GM18870 (cell line): Measurements from ENCODE around the gene WHRN.

Experiments used
- ATAC-seq: cut with Tn5 transposase; IDR thresholded peaks from one replicate; pipeline ENCODE4 v1.9.1; 2021; ENCODE audit warnings: moderate library complexity; ENCODE audit not compliant: unreplicated experiment

The WHRN gene

GRCh38 chr9:114473447-114473801 lies 31.8 kb downstream of the WHRN start:
- ATAC-seq, result no peak

- ATAC-seq, result no peak
Measured at GRCh38 chr9:114472765-114473446, 32.4 kb downstream of the WHRN start.

DNA sequence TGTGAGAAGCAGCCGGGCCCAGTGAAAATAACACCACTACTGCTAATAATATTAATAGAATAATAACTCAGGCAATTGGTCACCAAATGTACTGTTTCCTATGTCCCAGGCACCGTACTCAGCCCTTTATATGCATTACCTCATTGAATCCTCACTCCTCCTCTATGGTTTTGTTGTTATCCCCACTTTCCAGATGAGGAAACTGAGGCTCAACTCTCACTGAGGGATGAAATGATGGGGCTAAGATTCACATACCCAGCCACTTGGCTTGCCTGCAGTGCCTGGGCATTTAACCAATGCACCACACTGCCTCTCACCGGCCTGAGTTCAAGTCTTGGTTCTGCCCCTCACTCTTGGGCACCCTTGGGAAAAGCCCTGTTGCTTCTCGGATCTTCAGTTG lies 34.1 kb downstream of the WHRN start:
- no peak for ATAC-seq

GRCh38 chr9:114470581-114470980 lies 34.7 kb downstream of the WHRN start:
- ATAC-seq, result no peak

DNA sequence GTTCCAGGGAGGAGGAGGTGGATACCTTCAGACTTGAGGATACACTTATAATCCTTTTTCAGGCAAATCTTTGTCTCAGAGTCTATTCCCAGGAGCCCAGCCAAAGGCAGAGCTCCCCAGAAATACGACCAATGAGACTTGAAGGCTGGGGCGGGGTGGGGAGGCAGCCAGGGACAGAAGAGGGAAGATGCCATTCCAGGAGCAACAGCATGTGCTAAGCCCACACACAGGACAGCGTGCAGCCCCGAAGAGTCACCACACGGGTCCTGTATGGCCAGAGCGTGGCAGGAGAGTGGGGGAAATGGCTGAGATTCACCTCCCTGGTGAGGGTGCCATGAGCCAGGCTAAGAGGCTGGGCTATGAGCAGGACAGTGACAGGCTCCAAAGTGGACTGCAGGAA lies 35.2 kb downstream of the WHRN start:
- no peak for ATAC-seq

- no peak for ATAC-seq
Measured at GRCh38 chr9:114469091-114469853, 36.0 kb downstream of the WHRN start.

- no peak for ATAC-seq
Measured at GRCh38 chr9:114467910-114468309, 37.4 kb downstream of the WHRN start.

DNA sequence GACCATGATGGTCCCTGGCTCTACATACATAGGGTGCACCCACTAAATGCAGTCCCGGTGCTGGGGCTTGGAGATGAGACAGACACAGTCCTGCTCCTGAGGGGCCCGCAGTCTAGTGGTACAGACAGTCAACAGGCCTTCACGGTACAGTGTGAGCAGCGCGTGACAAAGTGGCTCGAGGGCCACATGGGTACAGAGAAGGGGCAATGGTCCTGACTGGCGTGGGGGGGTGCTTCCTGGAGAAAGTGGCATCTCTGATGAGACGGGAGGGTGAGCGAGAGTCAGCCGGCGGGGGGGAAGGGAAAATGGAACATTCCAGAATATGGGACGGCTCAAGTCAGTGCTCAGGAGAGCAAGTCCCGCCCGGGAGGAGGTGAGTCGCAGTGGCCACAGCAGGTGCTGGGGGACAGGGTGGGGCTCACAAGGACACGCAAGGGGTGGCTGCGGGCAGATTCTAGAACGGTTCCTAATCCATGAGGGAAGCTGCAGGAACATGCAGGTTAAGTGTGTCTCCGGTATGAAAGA lies 38.0 kb downstream of the WHRN start:
- ATAC-seq, result no peak

DNA sequence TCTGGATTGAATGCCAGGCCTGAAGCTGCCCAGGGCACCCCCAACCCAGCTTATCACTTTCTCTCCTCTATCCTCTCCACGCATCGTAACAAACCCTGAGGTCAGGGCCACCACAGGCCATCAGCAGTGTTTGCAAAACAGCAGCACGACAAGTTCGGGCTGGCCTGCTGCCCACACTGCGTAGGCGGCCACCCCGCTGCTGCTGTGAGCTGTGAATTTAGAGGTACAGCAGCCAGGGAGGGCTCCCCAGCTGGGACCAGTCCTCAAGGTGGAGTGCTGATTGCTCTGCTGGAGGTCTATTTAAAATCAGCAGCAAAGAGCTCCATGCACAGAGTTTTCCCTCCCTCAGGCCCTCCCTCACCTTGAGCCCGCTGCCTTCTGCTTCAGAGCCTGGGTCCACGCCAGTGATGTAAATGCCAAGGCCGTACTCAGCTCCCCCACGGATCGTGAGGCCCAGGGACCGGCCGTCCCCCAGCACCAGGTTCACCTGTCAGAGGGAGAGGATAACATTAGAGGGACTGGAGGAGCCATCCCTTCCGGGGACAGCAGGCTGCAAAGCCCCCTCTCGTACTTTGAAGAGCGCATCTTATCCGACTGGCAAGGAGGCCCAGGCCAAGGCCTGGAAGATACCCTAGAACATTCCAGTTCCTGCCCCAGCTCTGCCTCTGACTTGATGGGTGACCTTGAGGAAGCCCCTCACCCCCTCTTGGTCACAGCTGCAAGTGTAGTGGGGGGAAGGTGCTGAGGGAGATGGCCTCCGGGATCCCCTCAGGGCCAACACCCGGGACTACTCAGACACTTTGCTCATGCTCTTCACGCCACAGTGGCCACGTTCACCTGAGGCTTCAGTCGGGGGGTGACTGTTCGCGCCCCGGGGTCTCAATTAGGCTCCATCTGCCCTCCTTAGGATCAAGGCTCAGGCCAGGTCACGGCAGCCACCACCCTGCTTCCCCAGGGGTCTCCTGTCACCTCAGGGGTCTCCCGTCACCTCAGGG lies 39.1 kb downstream of the WHRN start:
- no peak for ATAC-seq

- ATAC-seq, result no peak
Measured at GRCh38 chr9:114465417-114465816, 39.9 kb downstream of the WHRN start.

DNA sequence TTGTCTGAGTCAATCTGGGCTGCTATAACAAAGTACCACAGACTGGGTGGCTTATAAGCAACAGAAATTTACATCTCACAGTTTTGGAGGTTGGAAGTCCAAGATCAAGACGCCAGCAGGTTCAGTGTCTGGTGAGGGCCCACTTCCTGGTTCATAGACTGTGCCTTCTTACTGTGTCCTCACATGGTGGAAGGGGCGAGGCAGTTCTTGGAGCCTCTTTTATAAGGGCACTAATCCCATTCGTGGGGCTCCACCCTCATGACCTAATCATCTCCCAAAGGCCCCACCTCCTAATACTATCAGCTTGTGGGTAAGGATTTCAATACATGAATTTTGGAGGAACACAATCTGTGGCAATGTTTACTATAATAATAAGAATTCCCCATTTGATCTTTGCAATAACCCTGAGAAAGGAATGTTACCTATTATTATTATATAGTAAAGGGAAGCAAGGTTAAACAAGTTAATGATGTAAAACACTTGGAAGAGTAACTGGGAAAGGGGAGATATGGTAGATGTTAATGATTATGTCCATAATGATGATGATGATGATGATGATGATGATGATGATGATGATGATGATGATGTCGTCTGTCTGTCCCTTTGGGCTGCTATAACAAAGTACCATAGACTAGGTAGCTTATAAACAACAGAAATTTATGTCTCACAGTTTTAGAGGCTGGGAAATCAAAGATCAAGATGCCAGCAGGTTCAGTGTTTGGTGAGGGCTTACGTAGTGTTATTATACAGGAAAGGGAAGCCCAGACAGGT lies 40.8 kb downstream of the WHRN start:
- no peak for ATAC-seq

GRCh38 chr9:114462791-114463190 lies 42.5 kb downstream of the WHRN start:
- ATAC-seq, result no peak

- no peak for ATAC-seq
Measured at GRCh38 chr9:114461468-114461867, 43.8 kb downstream of the WHRN start.

GRCh38 chr9:114460513-114461199 lies 44.6 kb downstream of the WHRN start:
- no peak for ATAC-seq

DNA sequence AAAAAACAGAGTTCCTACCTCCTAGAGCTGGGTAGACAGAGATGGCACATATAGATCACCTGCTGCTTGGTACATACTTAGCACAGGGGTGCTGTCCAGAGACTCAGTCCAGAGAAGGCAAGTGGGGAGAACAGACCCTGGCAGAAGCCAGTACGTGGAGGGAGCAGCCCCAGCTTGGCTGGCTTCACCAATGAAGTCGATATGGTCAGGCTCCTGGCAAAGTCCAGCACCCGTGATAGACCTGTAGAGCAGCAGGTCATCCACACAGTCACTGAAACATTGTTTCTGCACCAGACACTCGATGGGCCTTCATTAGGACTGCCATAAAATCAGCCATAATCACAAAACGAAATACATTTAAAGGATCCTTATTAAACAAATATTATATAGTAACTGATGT lies 45.8 kb downstream of the WHRN start:
- no peak for ATAC-seq

GRCh38 chr9:114456929-114457328 lies 48.3 kb downstream of the WHRN start:
- no peak for ATAC-seq

GRCh38 chr9:114454652-114455051 lies 50.6 kb downstream of the WHRN start:
- no peak for ATAC-seq

GRCh38 chr9:114452219-114453165 lies 52.8 kb downstream of the WHRN start:
- ATAC-seq, result no peak

GRCh38 chr9:114451707-114452031 lies 53.6 kb downstream of the WHRN start:
- no peak for ATAC-seq
